A673 (cell line): ENCODE data around the gene LUZP2. TPM values are rescaled to one million over a fixed set of nuclear protein-coding genes. Genes with fewer than 3 reads are reported as not detected.

ENCODE experiments used
- BruUV-seq: library from RNA; stranded (reverse); fragments of 400-500 nt; replicated peaks from 2 replicates; lab custom pipeline; 2021; lab: Mats Ljungman, UMichigan
- CTCF ChIA-PET: fragments of 300-600 bp; sonication (Branson Sonifier 250); formaldehyde crosslinking; loops from one replicate; lab custom pipeline; 2022; ENCODE audit warnings: antibody characterized with exemption; lab: Charles Lee
- POLR2A ChIA-PET: fragments of 300-600 bp; sonication (Branson Sonifier 250); formaldehyde crosslinking; loops from one replicate; lab custom pipeline; 2022; ENCODE audit warnings: antibody characterized with exemption; ENCODE audit not compliant: low non-redundant PET; lab: Charles Lee
- DNase-seq: peaks from one replicate; pipeline ENCODE4 v3.0.0-alpha.2; 2015; ENCODE audit warnings: low spot score
- H3K27ac ChIP-seq: fragments of 200-600 bp; sonication (generic); 2 replicates; pipeline ENCODE4 v1.5.1; 2016; ENCODE audit warnings: mixed run types, low read depth, mild to moderate bottlenecking, mixed read lengths, antibody characterized with exemption, low read length; ENCODE audit not compliant: poor library complexity, severe bottlenecking
- H3K27me3 ChIP-seq: fragments of 200-600 bp; sonication (generic); replicated peaks from 2 replicates; pipeline ENCODE4 v1.6.1; 2017; ENCODE audit warnings: mixed run types, low read depth, mild to moderate bottlenecking, mixed read lengths, antibody characterized with exemption, low read length; ENCODE audit not compliant: insufficient read depth, poor library complexity
- H3K36me3 ChIP-seq: fragments of 200-600 bp; sonication (generic); 2 replicates; pipeline ENCODE4 v1.6.1; 2016; ENCODE audit warnings: mixed run types, mild to moderate bottlenecking, mixed read lengths, antibody characterized with exemption, low read length; ENCODE audit not compliant: insufficient read depth, poor library complexity, severe bottlenecking
- H3K4me1 ChIP-seq: fragments of 200-600 bp; sonication (generic); 2 replicates; pipeline ENCODE4 v1.6.1; 2017; ENCODE audit warnings: mixed run types, mild to moderate bottlenecking, mixed read lengths, antibody characterized with exemption, low read length; ENCODE audit not compliant: insufficient read depth, poor library complexity, severe bottlenecking
- H3K4me3 ChIP-seq: fragments of 200-600 bp; sonication (generic); 2 replicates; pipeline ENCODE4 v1.5.1; 2016; ENCODE audit warnings: low read depth, mixed run types, mild to moderate bottlenecking, mixed read lengths, low read length; ENCODE audit not compliant: poor library complexity, severe bottlenecking
- H3K9me3 ChIP-seq: fragments of 200-600 bp; sonication (generic); 2 replicates; pipeline ENCODE4 v1.6.1; 2016; ENCODE audit warnings: mixed run types, low read depth, mild to moderate bottlenecking, mixed read lengths, antibody characterized with exemption, low read length; ENCODE audit not compliant: poor library complexity, severe bottlenecking
- EZH2 ChIP-seq: fragments of 200-600 bp; sonication (generic); IDR thresholded peaks from 2 replicates; pipeline ENCODE4 v1.6.1; 2017; ENCODE audit warnings: borderline replicate concordance, low read depth, mild to moderate bottlenecking, mixed read lengths, antibody characterized with exemption, low read length; ENCODE audit not compliant: poor library complexity, severe bottlenecking
- intact Hi-C: fragments of 100-400 bp; cut with micrococcal nuclease; formaldehyde crosslinking; loops from one replicate; pipeline ENCODE4 v1.10.0; 2022; ENCODE audit not compliant: unreplicated experiment
- total RNA-seq: library from RNA; stranded (reverse); gene quantifications from 2 replicates; pipeline ENCODE4 v1.2.3, GENCODE V29; 2021
- TF ChIP-seq, protein P1 (sequence below): fragments of 300-800, 200-600 bp; sonication (generic); conservative IDR thresholded peaks from 2 replicates; pipeline ENCODE4 v1.5.1; 2017; ENCODE audit warnings: low read depth, mild to moderate bottlenecking, antibody characterized with exemption, low read length, moderate library complexity, mixed read lengths

LUZP2 gene
- total RNA-seq, 1 experiment from 2014 or later = 0.15 TPM

DNA sequence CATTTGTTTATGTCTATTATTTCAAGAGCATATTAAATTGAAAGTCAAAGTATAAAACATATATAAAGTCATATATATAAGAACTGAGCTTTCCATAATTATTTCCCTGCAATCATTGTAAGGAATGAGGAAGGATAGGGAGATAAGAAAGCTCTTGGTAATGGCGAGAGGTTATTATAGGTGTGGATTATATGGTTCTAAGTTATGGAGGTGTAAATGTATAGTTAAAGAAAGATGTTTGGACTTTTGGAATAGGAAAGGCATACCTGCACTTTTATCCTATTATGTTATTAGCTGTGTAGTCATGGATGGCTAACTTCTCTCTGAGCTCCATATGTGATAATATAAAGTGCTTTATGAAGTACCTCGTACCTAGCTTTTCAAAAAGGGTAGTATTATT lies 127.6 kb downstream of the LUZP2 start:
- TF ChIP-seq, protein P1, sequence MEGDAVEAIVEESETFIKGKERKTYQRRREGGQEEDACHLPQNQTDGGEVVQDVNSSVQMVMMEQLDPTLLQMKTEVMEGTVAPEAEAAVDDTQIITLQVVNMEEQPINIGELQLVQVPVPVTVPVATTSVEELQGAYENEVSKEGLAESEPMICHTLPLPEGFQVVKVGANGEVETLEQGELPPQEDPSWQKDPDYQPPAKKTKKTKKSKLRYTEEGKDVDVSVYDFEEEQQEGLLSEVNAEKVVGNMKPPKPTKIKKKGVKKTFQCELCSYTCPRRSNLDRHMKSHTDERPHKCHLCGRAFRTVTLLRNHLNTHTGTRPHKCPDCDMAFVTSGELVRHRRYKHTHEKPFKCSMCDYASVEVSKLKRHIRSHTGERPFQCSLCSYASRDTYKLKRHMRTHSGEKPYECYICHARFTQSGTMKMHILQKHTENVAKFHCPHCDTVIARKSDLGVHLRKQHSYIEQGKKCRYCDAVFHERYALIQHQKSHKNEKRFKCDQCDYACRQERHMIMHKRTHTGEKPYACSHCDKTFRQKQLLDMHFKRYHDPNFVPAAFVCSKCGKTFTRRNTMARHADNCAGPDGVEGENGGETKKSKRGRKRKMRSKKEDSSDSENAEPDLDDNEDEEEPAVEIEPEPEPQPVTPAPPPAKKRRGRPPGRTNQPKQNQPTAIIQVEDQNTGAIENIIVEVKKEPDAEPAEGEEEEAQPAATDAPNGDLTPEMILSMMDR = no peak
- no TSS peak for BruUV-seq
- ChIA-PET POLR2A (no interaction called here), CTCF (no interaction called here)
- H3K9me3 ChIP-seq = no peaks in the 10 kb centered on the region
- intact Hi-C loops = no loop called here
- no peak overlapping the region for H3K4me3 ChIP-seq
- no peaks in the 10 kb centered on the region for H3K27me3 ChIP-seq
- DNase-seq = no peak
- H3K27ac ChIP-seq = no peak overlapping the region
- no peaks in the 10 kb centered on the region for H3K4me1 ChIP-seq
- H3K36me3 ChIP-seq = no peaks in the 10 kb centered on the region

DNA sequence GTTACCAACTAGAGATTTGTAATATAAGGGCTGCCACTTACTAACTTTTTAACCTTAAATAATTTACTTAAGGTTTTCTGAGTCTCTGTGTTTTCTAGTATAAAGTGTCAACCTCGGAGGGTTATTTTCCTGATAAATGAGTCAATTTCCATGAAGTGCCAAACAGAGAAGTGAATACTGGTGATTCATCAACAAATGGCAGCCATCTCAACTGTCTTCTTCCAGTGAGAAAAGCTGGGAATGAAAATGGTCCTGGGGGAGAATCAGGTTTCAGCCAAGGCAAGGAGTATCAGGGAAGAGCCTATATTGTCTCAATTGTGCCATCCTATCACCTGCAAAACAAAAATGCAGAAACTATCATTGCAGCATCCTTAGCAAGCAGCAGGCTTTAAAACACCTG lies 129.1 kb downstream of the LUZP2 start:
- no peak for TF ChIP-seq EZH2
- TF ChIP-seq, protein P1 = no peak
- no peak for DNase-seq
- no peaks in the 10 kb centered on the region for H3K4me1 ChIP-seq
- intact Hi-C loops = no loop called here
- no peak overlapping the region for H3K4me3 ChIP-seq
- BruUV-seq = no TSS peak
- POLR2A ChIA-PET = no interaction called here
- no peaks in the 10 kb centered on the region for H3K9me3 ChIP-seq
- CTCF ChIA-PET = no interaction called here
- no peaks in the 10 kb centered on the region for H3K27me3 ChIP-seq
- no peaks in the 10 kb centered on the region for H3K36me3 ChIP-seq
- no peak overlapping the region for H3K27ac ChIP-seq

DNA sequence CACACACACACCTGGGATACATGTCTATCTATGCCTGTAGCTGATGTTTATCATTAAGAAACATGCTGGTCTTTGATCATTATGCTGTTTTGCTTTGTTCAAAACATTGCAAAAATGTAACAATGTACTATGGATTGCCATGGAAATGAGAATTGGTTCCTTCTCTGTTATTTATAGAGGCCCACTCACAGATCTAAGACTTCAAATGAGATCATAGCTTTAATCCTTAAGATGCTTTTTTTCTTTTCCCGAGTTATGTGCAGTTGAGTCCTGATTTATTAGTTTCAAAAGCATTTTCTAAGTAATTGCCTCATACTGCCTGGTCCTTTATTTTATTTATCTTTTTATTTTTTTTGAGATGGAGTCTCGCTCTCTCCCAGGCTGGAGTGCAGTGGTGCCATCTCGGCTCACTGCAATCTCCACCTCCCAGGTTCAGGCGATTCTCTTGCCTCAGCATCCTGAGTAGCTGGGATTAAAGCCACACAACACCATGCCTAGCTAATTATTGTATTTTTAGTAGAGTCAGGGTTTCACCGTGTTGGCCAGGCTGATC lies 131.4 kb downstream of the LUZP2 start:
- Histone ChIP-seq H3K4me3 (no peak overlapping the region), H3K36me3 (no peaks in the 10 kb centered on the region), H3K27ac (no peak overlapping the region), H3K27me3 (no peaks in the 10 kb centered on the region), H3K4me1 (no peaks in the 10 kb centered on the region), H3K9me3 (no peaks in the 10 kb centered on the region)
- CTCF ChIA-PET = no interaction called here
- POLR2A ChIA-PET = no interaction called here
- TF ChIP-seq, protein P1 = no peak
- TF ChIP-seq EZH2 = no peak
- DNase-seq = no peak
- intact Hi-C loops = no loop called here
- no TSS peak for BruUV-seq
